Keratinocyte (primary cell): ENCODE data around the gene GAPDHS. TPM values are rescaled to one million over a fixed set of nuclear protein-coding genes. Genes with fewer than 3 reads are reported as not detected.
A peak's percentile ranks its signal among the peaks of the same experiment; 100 is the strongest.

Source experiments
- DNase-seq: peaks from one replicate; pipeline ENCODE4 v3.0.0-alpha.2; 2011; ENCODE audit warnings: low read depth, missing footprints, low spot score
- FAIRE-seq: peaks from 2 replicates; lab custom pipeline; 2011; peaks lifted over from hg19 to GRCh38; lab: Jason Lieb, UNC
- H2AFZ ChIP-seq: 2 replicates; pipeline ENCODE4 v1.6.0; 2012; ENCODE audit warnings: low read length, control low read depth, inconsistent platforms; ENCODE audit not compliant: control insufficient read depth
- H3K27ac ChIP-seq: 2 replicates; pipeline ENCODE4 v1.5.1; 2011; ENCODE audit warnings: low read length; ENCODE audit not compliant: control insufficient read depth, insufficient read depth
- H3K27me3 ChIP-seq: 3 replicates; pipeline ENCODE4 v1.6.0; 2011; ENCODE audit warnings: low read length; ENCODE audit not compliant: control insufficient read depth, insufficient read depth; ENCODE audit errors: extremely low read depth
- H3K36me3 ChIP-seq, 2 experiments: 2 replicates in 1 of 2; 3 replicates in 1 of 2; pipeline ENCODE4 v1.5.1; 2011; ENCODE audit warnings: low read length in 2 of 2, mild to moderate bottlenecking in 1 of 2; ENCODE audit not compliant: control insufficient read depth in 2 of 2, insufficient read depth in 2 of 2; ENCODE audit errors: extremely low read depth in 1 of 2
- H3K4me1 ChIP-seq: 3 replicates; pipeline ENCODE4 v1.5.1; 2011; ENCODE audit warnings: low read length; ENCODE audit not compliant: control insufficient read depth, insufficient read depth; ENCODE audit errors: extremely low read depth
- H3K4me2 ChIP-seq: 3 replicates; pipeline ENCODE4 v1.6.0; 2011; ENCODE audit warnings: low read depth, low read length; ENCODE audit not compliant: control insufficient read depth, insufficient read depth; ENCODE audit errors: extremely low read depth
- H3K4me3 ChIP-seq, 3 experiments: fragments of 200-600 bp in 1 of 3; sonication (generic) in 1 of 3; 2 replicates in 2 of 3; 3 replicates in 1 of 3; pipeline ENCODE4 v1.5.1; 2011 to 2016; ENCODE audit warnings: low read length in 3 of 3, mild to moderate bottlenecking in 3 of 3, control low read depth in 2 of 3, inconsistent platforms in 1 of 3, low read depth in 1 of 3, mixed read lengths in 1 of 3, mixed run types in 1 of 3, moderate library complexity in 1 of 3; ENCODE audit not compliant: control insufficient read depth in 2 of 3, insufficient read depth in 2 of 3; ENCODE audit errors: extremely low read depth in 1 of 3
- H3K79me2 ChIP-seq: 2 replicates; pipeline ENCODE4 v1.6.0; 2012; ENCODE audit warnings: low read length; ENCODE audit not compliant: control insufficient read depth, insufficient read depth
- H3K9ac ChIP-seq: 3 replicates; pipeline ENCODE4 v1.6.0; 2011; ENCODE audit warnings: low read length; ENCODE audit not compliant: control insufficient read depth, insufficient read depth; ENCODE audit errors: extremely low read depth
- H3K9me1 ChIP-seq: 3 replicates; pipeline ENCODE4 v1.6.0; 2011; ENCODE audit warnings: low read length; ENCODE audit not compliant: control insufficient read depth, insufficient read depth; ENCODE audit errors: extremely low read depth
- H3K9me3 ChIP-seq: 2 replicates; pipeline ENCODE4 v1.5.1; 2012; ENCODE audit warnings: low read depth, low read length; ENCODE audit not compliant: control insufficient read depth
- H4K20me1 ChIP-seq: 3 replicates; pipeline ENCODE4 v1.6.0; 2011; ENCODE audit warnings: low read length; ENCODE audit not compliant: control insufficient read depth, insufficient read depth; ENCODE audit errors: extremely low read depth
- CTCF ChIP-seq, 3 experiments: IDR thresholded peaks in 1 of 3; conservative IDR thresholded peaks in 1 of 3; optimal IDR thresholded peaks in 1 of 3; 2 replicates in 2 of 3; 3 replicates in 1 of 3; pipeline versions ENCODE3 to v1.5.1; 2011; ENCODE audit warnings: low read length in 3 of 3, mild to moderate bottlenecking in 3 of 3, moderate library complexity in 2 of 3, control low read depth in 1 of 3, inconsistent platforms in 1 of 3; ENCODE audit not compliant: insufficient read depth in 2 of 3; ENCODE audit errors: extremely low read depth in 1 of 3
- EZH2 ChIP-seq: IDR thresholded peaks from one replicate; pipeline ENCODE4 v1.6.1; 2012; ENCODE audit warnings: inconsistent platforms, mild to moderate bottlenecking, low read length, moderate library complexity
- dilution Hi-C: fragments of 300-500 bp; cut with MboI; formaldehyde crosslinking; loops from one replicate; pipeline ENCODE4 v1.7.0; 2020; ENCODE audit warnings: low sequenced_read_pairs; ENCODE audit not compliant: extremely low pct_ligation_motif_present
- polyA plus RNA-seq, 5 experiments: library from polyadenylated mRNA; depleted of rRNA in 3 of 5; stranded (reverse) in 3 of 5; stranded (forward) in 1 of 5; unstranded in 1 of 5; fragments of >200 nt; gene quantifications; 1 replicate in 1 of 5; 2 replicates in 3 of 5; 3 replicates in 1 of 5; pipeline versions ENCODE4 v1.2.1 to v1.2.3, GENCODE V29; 2011 to 2012; ENCODE audit warnings: missing spikeins in 2 of 5, low read depth in 1 of 5, low replicate concordance in 1 of 5

The GAPDHS gene
- polyA plus RNA-seq, 1 donor (not counting 4 experiments of a cell fraction or from before 2014, with no cell fraction given), result 0.08 TPM

- FAIRE-seq (no peak), DNase-seq (no peak)
- peaks cover 32% of the 10 kb centered on the region for H3K79me2 ChIP-seq
- H3K4me2 ChIP-seq, result peak overlapping the region; percentile 90
- TF ChIP-seq EZH2, result no peak
- TF ChIP-seq CTCF (optimal IDR thresholded peaks at IDR 0.05 in 1 of 3, IDR thresholded peaks at IDR 0.05 in 1 of 3, conservative IDR thresholded peaks at IDR 0.05 in 1 of 3; ENCODE audit: extremely low read depth in 1 of 3, insufficient read depth in 2 of 3, low read length in 3 of 3), result no peak
- H3K4me3 ChIP-seq, result no peak overlapping the region
- H3K9me3 ChIP-seq, result no peaks in the 10 kb centered on the region
- H3K9ac ChIP-seq, result no peak overlapping the region
- H3K27me3 ChIP-seq, result no peaks in the 10 kb centered on the region
- peaks cover 15% of the 10 kb centered on the region for H3K4me1 ChIP-seq
- H3K36me3 ChIP-seq, result peaks cover 9 to 15% of the 10 kb centered on the region in 2 experiments
- dilution Hi-C loops, result no loop called here
- no peaks in the 10 kb centered on the region for H3K9me1 ChIP-seq
- H2AFZ ChIP-seq, result no peak overlapping the region
- H4K20me1 ChIP-seq, result no peaks in the 10 kb centered on the region
- H3K27ac ChIP-seq, result no peak overlapping the region
These were observed 10.2 kb downstream of the GAPDHS start for GRCh38 chr19:35543280-35544109.

- no peak for DNase-seq
- Histone ChIP-seq H3K27ac (peak overlapping the region; percentile 88), H3K4me2 (peak overlapping the region; percentile 90), H3K4me3 (peak overlapping the region; percentile 87 to 96 (median 90)), H3K36me3 (peaks cover 9 to 15% of the 10 kb centered on the region in 2 experiments), H3K79me2 (peaks cover 32% of the 10 kb centered on the region), H3K4me1 (peaks cover 15% of the 10 kb centered on the region), H3K9me3 (no peaks in the 10 kb centered on the region), H3K27me3 (no peaks in the 10 kb centered on the region), H2AFZ (no peak overlapping the region), H4K20me1 (no peaks in the 10 kb centered on the region), H3K9ac (peak overlapping the region; percentile 93), H3K9me1 (no peaks in the 10 kb centered on the region)
- no peak for FAIRE-seq
- TF ChIP-seq EZH2 (no peak), CTCF (optimal IDR thresholded peaks at IDR 0.05 in 1 of 3, IDR thresholded peaks at IDR 0.05 in 1 of 3, conservative IDR thresholded peaks at IDR 0.05 in 1 of 3; ENCODE audit: extremely low read depth in 1 of 3, insufficient read depth in 2 of 3, low read length in 3 of 3) (no peak)
- dilution Hi-C loops, result no loop called here
These were observed 11.0 kb downstream of the GAPDHS start for GRCh38 chr19:35544110-35544802.
